ENCODE results near the gene CACNB2.

- TF ChIP-seq CTCF (IDR thresholded peaks at IDR 0.05), result no peak
- no peak for TF ChIP-seq EP300 (IDR thresholded peaks at IDR 0.05)
Measured at GRCh38 chr10:18325410-18325809, 185.2 kb downstream of the CACNB2 start.
